ENCODE results near the gene MMP24. TPM values are rescaled to one million over a fixed set of nuclear protein-coding genes. Genes with fewer than 3 reads are reported as not detected.

MMP24 gene
- total and polyA plus RNA-seq, 5 donors: 0.27 to 0.48 (median 0.40) TPM

DNA sequence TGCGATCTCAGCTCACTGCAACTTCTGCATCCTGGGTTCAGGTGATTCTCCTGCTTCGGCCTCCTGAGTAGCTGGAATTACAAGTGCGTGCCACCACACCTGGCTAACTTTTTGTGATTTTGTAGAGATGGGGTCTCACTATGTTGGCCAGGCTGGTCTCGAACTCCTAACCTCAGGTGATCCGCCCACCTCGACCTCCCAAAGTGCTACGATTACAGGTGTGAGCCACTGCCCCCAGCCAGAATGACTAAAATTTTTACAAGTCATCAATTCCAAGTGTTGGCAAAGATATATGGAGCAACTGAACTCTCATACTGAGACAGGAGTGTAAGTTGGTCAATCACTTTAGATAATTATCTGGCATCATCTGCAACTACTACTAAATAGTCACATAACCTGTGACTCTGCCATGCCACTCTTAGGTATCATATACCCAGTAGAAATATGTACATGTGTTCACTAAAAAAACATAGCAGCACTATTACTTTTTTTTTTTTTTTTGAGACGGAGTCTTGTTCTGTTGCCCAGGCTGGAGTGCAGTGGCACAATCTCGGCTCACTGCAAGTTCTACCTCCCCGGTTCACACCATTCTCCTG, 55.1 kb downstream of the MMP24 start:
- ATAC-seq (no peak), DNase-seq (no peak)
- intact Hi-C loops (cut with DNase I): no loop called here
- no peaks in the 10 kb centered on the region for H3K27me3 ChIP-seq (ENCODE audit: control insufficient read depth, insufficient read depth)
- no peaks in the 10 kb centered on the region for H3K9me3 ChIP-seq (ENCODE audit: control insufficient read depth, low read length)
- no peak overlapping the region for H3K4me3 ChIP-seq (ENCODE audit: low read length)
- H3K27ac ChIP-seq (ENCODE audit: low read length): no peak overlapping the region
- WGBS: 96% methylated on average over 10 of the region's 10 CpGs
- peaks cover 2% of the 10 kb centered on the region for H3K4me1 ChIP-seq (ENCODE audit: control insufficient read depth, insufficient read depth, low read length)

DNA sequence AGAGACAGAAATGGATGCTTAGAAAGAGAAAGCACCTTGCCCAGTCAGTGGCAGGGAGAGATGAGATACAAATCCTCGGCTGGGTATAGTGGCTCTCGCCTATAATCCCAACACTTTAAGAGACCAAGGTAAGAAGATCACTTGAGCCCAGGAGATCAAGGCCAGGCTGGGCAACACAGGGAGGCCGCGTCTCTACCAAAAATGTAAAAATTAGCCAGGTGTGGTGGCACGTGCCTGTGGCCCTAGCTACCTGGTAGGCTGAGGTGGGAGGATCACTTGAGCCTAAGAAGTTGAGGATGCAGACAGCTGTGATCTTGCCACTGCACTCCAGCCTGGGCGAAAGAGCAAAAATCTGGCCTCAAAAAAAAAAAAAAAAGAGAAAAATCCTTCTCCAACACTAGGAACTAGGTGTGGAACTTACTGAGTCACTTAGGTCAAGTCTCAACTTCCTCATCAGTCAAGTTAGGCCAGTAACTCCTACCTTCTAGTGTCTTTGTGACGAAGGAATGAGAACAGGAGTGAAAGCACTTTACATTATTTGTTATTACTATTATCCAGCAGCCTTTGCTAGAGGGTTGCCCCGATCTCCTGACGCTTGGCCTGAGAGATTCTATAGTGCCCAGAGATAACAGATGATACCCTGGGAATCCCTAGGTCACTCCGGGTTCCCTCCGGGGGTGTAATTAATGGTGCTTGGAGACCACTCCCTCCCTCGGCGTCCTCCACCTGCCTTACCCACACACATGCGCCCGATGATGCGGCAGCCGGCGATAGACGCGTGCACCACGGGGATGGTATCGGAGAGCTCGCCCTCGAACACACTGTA, 57.2 kb downstream of the MMP24 start:
- WGBS: 22% methylated on average over 24 of the region's 24 CpGs
- intact Hi-C loops (cut with DNase I): no loop called here

DNA sequence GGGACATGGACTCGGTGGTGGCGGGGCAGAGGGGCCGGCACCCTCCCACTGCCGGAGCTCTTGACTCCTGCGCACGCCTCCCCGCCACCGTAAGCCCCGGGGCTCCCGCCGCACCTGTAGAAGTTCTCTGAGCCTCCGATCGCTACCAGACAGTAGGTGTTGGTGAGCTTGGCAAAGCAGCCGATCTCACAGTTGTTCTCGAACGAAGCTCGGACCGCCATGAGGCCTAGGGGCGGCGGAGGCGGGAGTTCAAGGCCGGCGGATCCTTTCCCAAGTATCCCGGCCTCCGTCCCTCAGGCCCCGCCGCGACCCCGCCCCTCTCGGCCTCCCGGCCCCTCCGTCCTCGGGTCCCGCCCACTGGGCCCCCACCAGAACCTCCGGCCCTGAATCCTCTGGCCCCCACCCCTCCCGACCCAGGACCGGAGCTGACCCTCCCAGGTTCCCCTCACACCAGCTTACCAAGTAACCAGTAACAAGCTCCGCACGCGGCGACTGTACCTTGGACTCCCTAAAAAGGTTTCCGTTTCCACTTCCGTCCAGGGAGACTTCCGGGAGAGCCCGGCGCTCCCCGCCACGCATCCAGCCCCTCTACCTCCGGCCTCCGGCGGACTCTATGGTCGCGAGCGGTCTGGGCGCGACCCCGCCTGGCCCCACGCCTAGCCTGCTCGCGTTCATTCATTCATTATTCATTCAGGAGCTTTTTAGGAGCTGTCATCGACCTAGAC, 57.9 kb downstream of the MMP24 start, which contains the start of gene EIF6:
Gene EIF6 (minus strand): TSS at position 506 of the 725 bp plus-strand sequence. CDS start 285 bp downstream, at position 221.
- Histone ChIP-seq H3K4me1 (ENCODE audit: control insufficient read depth, insufficient read depth, low read length) (peaks cover 2% of the 10 kb centered on the region), H3K4me3 (ENCODE audit: low read length) (peak within 1 kb of the TSS; percentile 92), H3K9me3 (ENCODE audit: control insufficient read depth, low read length) (no peaks in the 10 kb centered on the region), H3K27ac (ENCODE audit: low read length) (peak within 1 kb of the TSS; percentile 73), H3K27me3 (ENCODE audit: control insufficient read depth, insufficient read depth) (no peaks in the 10 kb centered on the region)
- under 1% methylated on average over 61 of the region's 61 CpGs for WGBS
- peak; percentile 92 to 93 for ATAC-seq
- DNase-seq: peak; percentile 87 to 95 (median 93)
- intact Hi-C loops (cut with DNase I): no loop called here

More for the DNA sequence above, 57.2 kb downstream of the MMP24 start:
- Histone ChIP-seq H3K4me3 (ENCODE audit: low read length) (peak overlapping the region; percentile 92), H3K27me3 (ENCODE audit: control insufficient read depth, insufficient read depth) (no peaks in the 10 kb centered on the region), H3K9me3 (ENCODE audit: control insufficient read depth, low read length) (no peaks in the 10 kb centered on the region), H3K4me1 (ENCODE audit: control insufficient read depth, insufficient read depth, low read length) (peaks cover 2% of the 10 kb centered on the region), H3K27ac (ENCODE audit: low read length) (peak overlapping the region; percentile 73)
- ATAC-seq (no peak), DNase-seq (no peak)

DNA sequence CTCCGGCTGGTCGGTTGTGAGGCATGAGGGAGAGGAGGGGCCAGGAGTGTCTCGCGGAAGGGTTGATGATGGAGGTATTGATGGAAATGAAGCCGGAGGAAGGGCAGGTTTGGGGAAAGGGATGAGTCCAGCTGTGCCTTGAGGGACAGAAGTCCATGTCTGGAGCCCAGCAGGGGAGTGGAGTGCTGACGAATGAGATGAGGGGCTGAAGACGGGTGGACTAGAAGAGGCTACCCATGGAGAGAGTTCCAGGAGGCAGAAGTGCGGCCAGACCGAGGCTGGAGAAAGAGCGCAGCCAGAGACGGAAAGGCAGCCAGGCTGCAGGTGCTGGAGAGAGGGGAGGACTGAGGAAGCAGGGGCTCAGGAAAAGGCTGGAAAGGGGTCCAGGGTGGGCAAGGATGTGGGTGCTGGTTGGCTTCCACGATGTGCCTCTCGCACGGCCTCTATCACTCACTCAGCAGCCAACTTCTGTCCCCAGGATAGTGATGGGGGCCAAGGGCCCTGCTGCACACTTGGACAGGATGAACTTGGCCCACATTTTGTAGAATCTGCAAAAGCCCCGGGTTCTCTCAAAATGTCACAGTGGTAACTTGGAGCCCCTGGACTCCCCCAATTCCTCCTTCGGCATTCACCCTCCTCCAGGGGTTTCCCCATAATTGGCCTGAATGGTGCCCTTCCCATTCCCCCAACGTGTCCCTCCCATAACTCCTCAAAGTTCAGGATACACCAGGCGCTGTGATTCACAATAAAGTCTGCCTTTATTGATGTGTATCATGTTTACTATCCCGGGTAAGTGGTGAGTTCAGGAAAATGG, 58.7 kb downstream of the MMP24 start:
- Histone ChIP-seq H3K4me1 (ENCODE audit: control insufficient read depth, insufficient read depth, low read length) (peaks cover 2% of the 10 kb centered on the region), H3K27ac (ENCODE audit: low read length) (peak overlapping the region; percentile 37), H3K9me3 (ENCODE audit: control insufficient read depth, low read length) (no peaks in the 10 kb centered on the region), H3K4me3 (ENCODE audit: low read length) (peak overlapping the region; percentile 92), H3K27me3 (ENCODE audit: control insufficient read depth, insufficient read depth) (no peaks in the 10 kb centered on the region)
- DNase-seq (no peak), ATAC-seq (peak in 1 of 2 donors; percentile 4)
- intact Hi-C loops (cut with DNase I): no loop called here
- 46% methylated on average over 19 of the region's 19 CpGs for WGBS

DNA sequence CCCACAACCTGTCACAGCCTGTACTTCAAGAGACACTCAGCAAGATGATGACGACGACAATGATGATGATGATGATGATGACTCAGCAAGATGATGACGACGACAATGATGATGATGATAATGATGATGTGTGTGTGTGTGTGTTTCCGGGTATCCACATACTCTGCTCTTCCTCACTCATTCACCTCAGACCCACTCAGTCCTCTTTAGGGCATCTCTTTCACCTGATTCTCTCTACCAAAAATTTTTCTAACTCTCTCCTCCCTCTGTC, 59.3 kb downstream of the MMP24 start:
- 83% methylated on average over 5 of the region's 5 CpGs for WGBS
- H3K4me3 ChIP-seq (ENCODE audit: low read length): no peak overlapping the region
- ATAC-seq: no peak
- no peaks in the 10 kb centered on the region for H3K27me3 ChIP-seq (ENCODE audit: control insufficient read depth, insufficient read depth)
- peaks cover 2% of the 10 kb centered on the region for H3K4me1 ChIP-seq (ENCODE audit: control insufficient read depth, insufficient read depth, low read length)
- no peak for DNase-seq
- no peak overlapping the region for H3K27ac ChIP-seq (ENCODE audit: low read length)
- intact Hi-C loops (cut with DNase I): no loop called here
- no peaks in the 10 kb centered on the region for H3K9me3 ChIP-seq (ENCODE audit: control insufficient read depth, low read length)

DNA sequence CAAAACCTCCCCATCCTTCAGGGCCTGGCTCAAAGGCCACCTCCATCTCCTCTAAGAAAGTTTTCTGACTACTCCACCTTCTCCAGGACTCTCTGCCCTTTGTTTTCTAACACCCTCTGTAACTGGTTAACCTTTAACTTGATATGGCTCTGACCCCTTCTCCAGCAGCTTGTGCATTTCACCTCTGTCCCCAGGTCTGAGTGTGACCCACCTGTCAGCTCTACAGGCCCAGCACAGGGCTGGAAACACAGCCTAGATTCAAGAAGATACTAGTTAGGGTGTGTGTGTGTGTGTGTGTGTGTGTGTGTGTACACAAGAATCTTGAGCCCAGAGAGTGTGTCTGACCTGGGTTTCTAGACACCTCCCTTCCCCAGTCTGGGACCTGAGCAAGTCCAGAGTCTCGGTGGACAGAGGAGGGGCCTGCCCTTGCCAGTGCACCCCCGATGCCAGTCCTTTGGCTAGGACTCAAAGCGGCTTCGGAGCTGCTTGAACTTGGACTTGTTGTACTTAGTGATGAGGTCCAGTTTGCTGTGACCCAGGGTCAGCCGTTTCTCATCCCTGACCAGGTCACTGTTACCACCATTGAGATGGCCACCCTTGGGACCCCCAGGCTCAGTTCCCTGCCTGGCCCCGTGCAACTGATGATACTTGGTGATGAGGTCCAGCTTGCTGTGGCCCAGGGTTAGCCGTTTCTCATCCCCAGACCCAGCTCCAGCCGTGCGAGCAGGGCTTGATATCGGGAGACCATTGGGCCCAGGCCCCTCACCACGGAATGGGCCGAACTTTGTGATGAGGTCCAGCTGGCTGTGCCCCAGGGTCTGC, 59.8 kb downstream of the MMP24 start:
- H3K4me3 ChIP-seq (ENCODE audit: low read length): no peak overlapping the region
- H3K27ac ChIP-seq (ENCODE audit: low read length): no peak overlapping the region
- DNase-seq: no peak
- intact Hi-C loops (cut with DNase I): no loop called here
- WGBS: 88% methylated on average over 12 of the region's 12 CpGs
- ATAC-seq: no peak
- H3K9me3 ChIP-seq (ENCODE audit: control insufficient read depth, low read length): no peaks in the 10 kb centered on the region
- H3K27me3 ChIP-seq (ENCODE audit: control insufficient read depth, insufficient read depth): no peaks in the 10 kb centered on the region
- peaks cover 2% of the 10 kb centered on the region for H3K4me1 ChIP-seq (ENCODE audit: control insufficient read depth, insufficient read depth, low read length)

DNA sequence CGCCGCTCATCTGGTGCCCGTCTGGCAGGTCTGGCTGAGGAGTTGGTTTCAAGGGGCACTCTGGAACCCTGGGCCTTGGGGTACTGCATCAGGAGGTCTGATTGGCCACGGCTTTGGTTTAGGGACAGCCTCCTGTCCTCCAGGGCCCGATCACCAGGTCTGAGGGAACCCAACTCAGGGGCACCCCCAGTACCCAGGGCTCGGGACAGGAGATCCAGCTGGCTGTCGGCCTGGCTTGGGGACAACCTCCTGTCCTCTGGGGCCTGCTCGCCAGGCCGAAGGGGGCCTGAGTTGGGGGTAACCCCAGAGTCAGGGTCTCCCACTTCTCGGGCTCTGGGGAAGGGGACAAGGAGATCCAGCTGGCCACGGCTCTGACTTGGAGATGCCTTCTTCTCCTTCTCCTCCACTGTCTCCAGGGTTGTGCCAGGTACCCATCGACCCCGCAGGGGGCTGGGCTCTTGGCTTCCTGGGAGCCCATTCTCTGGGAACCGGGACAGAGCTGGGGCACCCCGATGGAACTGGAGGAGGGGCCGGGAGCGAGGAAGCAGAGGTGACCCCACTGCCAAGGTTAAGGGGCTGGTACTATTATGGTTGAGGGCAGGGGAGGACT, 60.5 kb downstream of the MMP24 start:
- H3K4me1 ChIP-seq (ENCODE audit: control insufficient read depth, insufficient read depth, low read length): peaks cover 2% of the 10 kb centered on the region
- 92% methylated on average over 17 of the region's 17 CpGs for WGBS
- intact Hi-C loops (cut with DNase I): no loop called here

DNA sequence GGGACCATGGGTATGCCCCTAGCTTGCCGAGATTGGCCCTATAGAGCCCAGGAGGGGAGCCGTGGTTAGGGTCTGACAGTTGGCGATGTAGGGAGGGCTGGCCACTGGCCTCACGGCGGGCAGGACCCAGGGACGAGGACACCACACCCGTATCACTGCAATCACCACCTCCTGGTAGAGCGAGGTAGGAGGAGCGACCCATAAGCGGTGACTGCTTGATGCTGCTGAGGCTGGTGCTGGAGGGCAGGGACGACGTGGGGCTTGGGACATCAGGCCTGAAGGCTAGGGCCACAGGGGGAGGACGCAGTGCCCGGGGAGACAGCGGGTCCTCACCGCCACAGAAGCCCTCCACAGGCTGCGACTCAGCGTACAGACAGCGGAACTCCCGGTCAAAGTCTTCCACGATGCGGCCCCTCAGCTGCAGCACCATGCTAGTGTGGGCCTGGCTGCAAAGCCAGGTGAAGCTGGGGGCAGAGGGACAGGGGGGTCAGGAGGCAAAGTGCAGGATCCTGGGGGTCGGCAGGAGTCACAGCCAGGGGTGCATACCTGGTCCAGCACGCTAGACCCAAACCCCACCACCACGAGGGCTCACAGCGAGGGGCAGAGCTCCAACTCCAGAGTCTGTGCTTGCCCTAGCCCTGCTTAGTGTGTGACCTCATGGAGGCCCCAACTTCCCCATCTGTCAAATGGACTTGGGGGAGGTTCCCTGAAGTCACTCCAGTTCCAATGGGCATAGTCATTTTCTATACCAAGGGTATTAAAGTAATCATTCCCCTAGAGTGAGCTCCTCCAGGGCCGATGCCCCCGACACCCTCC, 61.2 kb downstream of the MMP24 start:
- intact Hi-C loops (cut with DNase I): no loop called here
- DNase-seq (no peak), ATAC-seq (no peak)
- 87% methylated on average over 28 of the region's 28 CpGs for WGBS
- Histone ChIP-seq H3K4me3 (ENCODE audit: low read length) (no peak overlapping the region), H3K9me3 (ENCODE audit: control insufficient read depth, low read length) (no peaks in the 10 kb centered on the region), H3K4me1 (ENCODE audit: control insufficient read depth, insufficient read depth, low read length) (peaks cover 2% of the 10 kb centered on the region), H3K27ac (ENCODE audit: low read length) (no peak overlapping the region), H3K27me3 (ENCODE audit: control insufficient read depth, insufficient read depth) (no peaks in the 10 kb centered on the region)

More for the DNA sequence above, 60.5 kb downstream of the MMP24 start:
- Histone ChIP-seq H3K27ac (ENCODE audit: low read length) (no peak overlapping the region), H3K27me3 (ENCODE audit: control insufficient read depth, insufficient read depth) (no peaks in the 10 kb centered on the region), H3K9me3 (ENCODE audit: control insufficient read depth, low read length) (no peaks in the 10 kb centered on the region), H3K4me3 (ENCODE audit: low read length) (no peak overlapping the region)
- ATAC-seq (no peak), DNase-seq (no peak)

DNA sequence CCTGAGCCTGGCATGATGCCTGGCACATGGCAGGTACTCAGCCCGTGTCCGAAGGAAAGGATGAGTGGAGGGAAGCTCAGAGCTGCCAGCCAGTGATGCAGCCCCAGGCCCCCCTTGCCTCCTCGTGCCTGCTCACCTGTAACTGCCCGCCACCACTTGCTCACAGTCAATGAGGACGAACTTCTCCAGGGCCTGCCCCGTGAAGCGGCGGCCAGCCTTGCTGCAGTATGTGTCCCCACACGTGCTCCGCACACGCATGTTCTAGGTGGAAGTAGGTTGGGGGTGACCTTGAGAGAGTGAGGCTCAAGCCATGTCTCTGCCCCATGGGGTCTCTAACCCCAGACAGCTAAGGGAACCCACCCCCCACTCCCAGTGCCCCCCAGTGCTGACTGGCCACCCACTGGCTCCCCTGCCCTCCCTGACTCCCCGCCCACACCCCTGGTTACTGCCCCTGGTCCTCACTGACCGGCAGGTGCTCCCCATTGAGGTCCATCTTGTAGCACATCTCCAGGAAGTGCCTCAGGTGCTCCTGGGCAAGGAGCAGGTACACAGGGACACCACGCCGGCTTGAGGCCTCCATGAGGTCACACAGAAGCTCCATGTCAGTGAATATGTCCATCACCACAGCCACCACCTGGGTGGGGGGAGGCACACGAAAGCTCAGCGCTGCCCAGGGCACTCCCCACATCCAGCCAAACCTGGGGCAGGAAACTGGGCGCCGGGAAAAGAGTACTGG, 62.0 kb downstream of the MMP24 start:
- Histone ChIP-seq H3K27ac (ENCODE audit: low read length) (no peak overlapping the region), H3K9me3 (ENCODE audit: control insufficient read depth, low read length) (no peaks in the 10 kb centered on the region), H3K4me3 (ENCODE audit: low read length) (no peak overlapping the region), H3K27me3 (ENCODE audit: control insufficient read depth, insufficient read depth) (no peaks in the 10 kb centered on the region), H3K4me1 (ENCODE audit: control insufficient read depth, insufficient read depth, low read length) (peaks cover under 1% of the 10 kb centered on the region)
- no peak for DNase-seq
- whole genome bisulfite sequencing: 79% methylated on average over 19 of the region's 19 CpGs
- ATAC-seq: no peak
- intact Hi-C loops (cut with DNase I): no loop called here

All from right cardiac atrium (tissue), 5 donors.